Fibroblast of gingiva (primary cell): ENCODE measurements around the gene PEDS1.
A peak's percentile ranks its signal among the peaks of the same experiment; 100 is the strongest.
"Not testable (repeated sequence)": the region's sequence is repeated elsewhere in the genome, so short reads cannot be mapped to it uniquely, and the experiment has no call there.

Source experiments
- DNase-seq: peaks from one replicate; pipeline ENCODE4 v3.0.0-alpha.2; 2011; ENCODE audit warnings: low read depth

The PEDS1 gene

GRCh38 chr20:50153500-50154377, at the start of gene PEDS1:
TSS of gene PEDS1 (minus strand) at chr20:50153723. CDS start at chr20:50153637, 86 bp downstream.
- peak; percentile 92 for DNase-seq

GRCh38 chr20:50202677-50203076, 49.2 kb upstream of the PEDS1 start:
- no peak for DNase-seq

- DNase-seq: not testable (repeated sequence)
Measured at GRCh38 chr20:50201710-50202109, 48.2 kb upstream of the PEDS1 start.

- DNase-seq: no peak
Measured at GRCh38 chr20:50200482-50201104, 47.1 kb upstream of the PEDS1 start.

GRCh38 chr20:50199703-50200102, 46.2 kb upstream of the PEDS1 start:
- no peak for DNase-seq

GRCh38 chr20:50198716-50199115, 45.2 kb upstream of the PEDS1 start:
- DNase-seq: no peak

GRCh38 chr20:50198180-50198666, 44.7 kb upstream of the PEDS1 start:
- no peak for DNase-seq

- DNase-seq: no peak
Measured at GRCh38 chr20:50197463-50198179, 44.1 kb upstream of the PEDS1 start.

- DNase-seq: no peak
Measured at GRCh38 chr20:50196896-50197295, 43.4 kb upstream of the PEDS1 start.

- DNase-seq: peak; percentile 48
Measured at GRCh38 chr20:50196248-50196647, 42.7 kb upstream of the PEDS1 start.

GRCh38 chr20:50195524-50196120, 42.1 kb upstream of the PEDS1 start:
- peak; percentile 42 for DNase-seq

- DNase-seq: peak; percentile 57
Measured at GRCh38 chr20:50194831-50195523, 41.5 kb upstream of the PEDS1 start.

- DNase-seq: peak; percentile 32
Measured at GRCh38 chr20:50194422-50194830, 40.9 kb upstream of the PEDS1 start.

- peak; percentile 49 for DNase-seq
Measured at GRCh38 chr20:50193836-50194421, 40.4 kb upstream of the PEDS1 start.

GRCh38 chr20:50193199-50193835, 39.8 kb upstream of the PEDS1 start:
- no peak for DNase-seq

- peak; percentile 73 for DNase-seq
Measured at GRCh38 chr20:50192364-50193198, 39.1 kb upstream of the PEDS1 start.

GRCh38 chr20:50191544-50192363, 38.2 kb upstream of the PEDS1 start:
- no peak for DNase-seq

GRCh38 chr20:50191065-50191543, 37.6 kb upstream of the PEDS1 start:
- DNase-seq: no peak
